Activated CD4-positive, alpha-beta memory T cell treated with anti-CD3 and anti-CD28 coated beads, Interleukin-2, amount 10 ng/mL, durations not matched to agents 7 days and 5 days (primary cell): Measurements from ENCODE around the gene ECE2. TPM values are rescaled to one million over a fixed set of nuclear protein-coding genes. Genes with fewer than 3 reads are reported as not detected.

Experiments
- CTCF ChIA-PET: fragments of 350-600 bp; sonication (Branson Sonifier 250); formaldehyde crosslinking; loops from one replicate; lab custom pipeline; 2021; ENCODE audit warnings: antibody characterized with exemption, inconsistent platforms; lab: Charles Lee
- POLR2A ChIA-PET: fragments of 350-600 bp; sonication (Branson Sonifier 250); formaldehyde crosslinking; loops from one replicate; lab custom pipeline; 2021; ENCODE audit warnings: antibody characterized with exemption; lab: Charles Lee
- DNase-seq: peaks from one replicate; pipeline ENCODE4 v3.0.0-alpha.2; 2020
- H3K27ac Mint-ChIP-seq: one replicate; pipeline ENCODE4 v1.8.0; 2021; ENCODE audit warnings: mild to moderate bottlenecking, mixed read lengths
- H3K27me3 Mint-ChIP-seq: one replicate; pipeline ENCODE4 v1.8.0; 2021; ENCODE audit warnings: mixed read lengths
- H3K36me3 Mint-ChIP-seq: one replicate; pipeline ENCODE4 v1.8.0; 2021; ENCODE audit warnings: low read depth, mixed read lengths
- H3K4me1 Mint-ChIP-seq: one replicate; pipeline ENCODE4 v1.8.0; 2021; ENCODE audit warnings: mixed read lengths
- H3K4me3 Mint-ChIP-seq: one replicate; pipeline ENCODE4 v1.8.0; 2021; ENCODE audit warnings: mild to moderate bottlenecking, mixed read lengths
- H3K9me3 Mint-ChIP-seq: one replicate; pipeline ENCODE4 v1.8.0; 2021; ENCODE audit warnings: mixed read lengths
- total RNA-seq, 2 experiments: library from RNA; stranded (reverse); gene quantifications; one replicate each; pipeline ENCODE4 v1.2.3, GENCODE V29; 2021

ECE2 gene
- total RNA-seq, result not detected

- H3K4me1 Mint-ChIP-seq, result no peaks in the 10 kb centered on the region
- H3K4me3 Mint-ChIP-seq, result no peak within 1 kb of the TSS
- no peak for DNase-seq
- POLR2A ChIA-PET, result no interaction called here
- H3K36me3 Mint-ChIP-seq, result no peaks in the 10 kb centered on the region
- H3K27me3 Mint-ChIP-seq, result peaks cover 47% of the 10 kb centered on the region
- H3K9me3 Mint-ChIP-seq, result no peaks in the 10 kb centered on the region
- CTCF ChIA-PET, result no interaction called here
- H3K27ac Mint-ChIP-seq, result no peak within 1 kb of the TSS
Measured at GRCh38 chr3:184275961-184276910, at the start of gene ECE2. Gene ECE2 (plus strand): TSS chr3:184276022. CDS start chr3:184276154, 132 bp downstream.

GRCh38 chr3:184227481-184227935 lies 48.3 kb upstream of the ECE2 start:
- POLR2A ChIA-PET, result interaction anchor here (0.8 to 2.6 kb wide), 8 partner anchors 10 to 72 kb away, joined by 3 to 9 read pairs (median 5); partner anchors contain the start of genes ABCF3, DVL3 and EEF1AKMT4
- no peak overlapping the region for H3K4me3 Mint-ChIP-seq
- CTCF ChIA-PET, result interaction anchor here (0.6 to 4.1 kb wide), 33 partner anchors 9 to 342 kb away, joined by 3 to 53 read pairs (median 6); partner anchors contain the start of genes ABCF3, ALG3, EEF1AKMT4 and PARL

GRCh38 chr3:184228376-184229137 lies 47.3 kb upstream of the ECE2 start:
- no peak overlapping the region for H3K27ac Mint-ChIP-seq
- peak overlapping the region; percentile 51 for H3K4me3 Mint-ChIP-seq
- POLR2A ChIA-PET, result interaction anchor here (0.7 to 2.6 kb wide), 7 partner anchors 12 to 73 kb away, joined by 3 to 9 read pairs (median 5); partner anchors contain the start of genes ABCF3, DVL3 and EEF1AKMT4
- H3K36me3 Mint-ChIP-seq, result no peaks in the 10 kb centered on the region
- peaks cover 13% of the 10 kb centered on the region for H3K4me1 Mint-ChIP-seq
- DNase-seq, result no peak
- H3K9me3 Mint-ChIP-seq, result no peaks in the 10 kb centered on the region
- CTCF ChIA-PET, result interaction anchor here (1.0 to 4.1 kb wide), 25 partner anchors 10 to 333 kb away, joined by 3 to 53 read pairs (median 7); partner anchors contain the start of genes ABCF3, ALG3, EEF1AKMT4 and PSMD2
- peaks cover 62% of the 10 kb centered on the region for H3K27me3 Mint-ChIP-seq

More at GRCh38 chr3:184227481-184227935, 48.3 kb upstream of the ECE2 start:
- Mint-ChIP-seq H3K4me1 (peaks cover 13% of the 10 kb centered on the region), H3K9me3 (no peaks in the 10 kb centered on the region), H3K27me3 (peaks cover 56% of the 10 kb centered on the region), H3K36me3 (no peaks in the 10 kb centered on the region), H3K27ac (no peak overlapping the region)
- DNase-seq, result peak; percentile 52

GRCh38 chr3:184229394-184230080 lies 46.3 kb upstream of the ECE2 start, which contains the start of gene VWA5B2:
Gene VWA5B2 (plus strand): TSS chr3:184229585. CDS start chr3:184230529, 944 bp downstream.
- POLR2A ChIA-PET, result interaction anchor here (1.0 to 2.1 kb wide), 2 partner anchors 11 to 74 kb away, joined by 3 to 5 read pairs; partner anchors contain the start of gene DVL3
- CTCF ChIA-PET, result no interaction called here
- H3K4me1 Mint-ChIP-seq, result peaks cover 13% of the 10 kb centered on the region
- H3K36me3 Mint-ChIP-seq, result no peaks in the 10 kb centered on the region
- peaks cover 57% of the 10 kb centered on the region for H3K27me3 Mint-ChIP-seq
- H3K4me3 Mint-ChIP-seq, result peak within 1 kb of the TSS; percentile 51
- DNase-seq, result peak; percentile 57
- no peaks in the 10 kb centered on the region for H3K9me3 Mint-ChIP-seq
- H3K27ac Mint-ChIP-seq, result no peak within 1 kb of the TSS

- ChIA-PET POLR2A (interaction anchor here (0.7 to 1.0 kb wide), 2 partner anchors 10 to 41 kb away, joined by 3 read pairs; no protein-coding TSS in a partner anchor), CTCF (no interaction called here)
- Mint-ChIP-seq H3K4me3 (no peak overlapping the region), H3K9me3 (no peaks in the 10 kb centered on the region), H3K36me3 (no peaks in the 10 kb centered on the region), H3K27ac (no peak overlapping the region), H3K27me3 (peaks cover 56% of the 10 kb centered on the region), H3K4me1 (peaks cover 13% of the 10 kb centered on the region)
- DNase-seq, result no peak
Measured at GRCh38 chr3:184230081-184230602, 45.7 kb upstream of the ECE2 start.

- CTCF ChIA-PET, result interaction anchor here (1.3 kb wide), 1 partner anchor 16 kb away, joined by 5 read pairs; no protein-coding TSS in a partner anchor
- no peak overlapping the region for H3K27ac Mint-ChIP-seq
- POLR2A ChIA-PET, result interaction anchor here (0.7 kb wide), 1 partner anchor 40 kb away, joined by 3 read pairs; no protein-coding TSS in a partner anchor
- H3K4me3 Mint-ChIP-seq, result no peak overlapping the region
- DNase-seq, result no peak
- no peaks in the 10 kb centered on the region for H3K9me3 Mint-ChIP-seq
- H3K36me3 Mint-ChIP-seq, result no peaks in the 10 kb centered on the region
- peaks cover 13% of the 10 kb centered on the region for H3K4me1 Mint-ChIP-seq
- H3K27me3 Mint-ChIP-seq, result peaks cover 52% of the 10 kb centered on the region
Measured at GRCh38 chr3:184230603-184231528, 45.0 kb upstream of the ECE2 start.

GRCh38 chr3:184231671-184232070 lies 44.2 kb upstream of the ECE2 start:
- CTCF ChIA-PET, result interaction anchor here (0.5 to 1.3 kb wide), 2 partner anchors 15 to 316 kb away, joined by 4 to 5 read pairs; no protein-coding TSS in a partner anchor

GRCh38 chr3:184233127-184233843 lies 42.5 kb upstream of the ECE2 start:
- Mint-ChIP-seq H3K36me3 (no peaks in the 10 kb centered on the region), H3K4me3 (no peak overlapping the region), H3K27me3 (peaks cover 35% of the 10 kb centered on the region), H3K27ac (no peak overlapping the region), H3K4me1 (peaks cover 11% of the 10 kb centered on the region), H3K9me3 (no peaks in the 10 kb centered on the region)
- POLR2A ChIA-PET, result no interaction called here
- DNase-seq, result no peak
- CTCF ChIA-PET, result no interaction called here

More at GRCh38 chr3:184231671-184232070, 44.2 kb upstream of the ECE2 start:
- peaks cover 46% of the 10 kb centered on the region for H3K27me3 Mint-ChIP-seq
- POLR2A ChIA-PET, result no interaction called here
- no peaks in the 10 kb centered on the region for H3K36me3 Mint-ChIP-seq
- H3K27ac Mint-ChIP-seq, result no peak overlapping the region
- no peak for DNase-seq
- H3K9me3 Mint-ChIP-seq, result no peaks in the 10 kb centered on the region
- no peak overlapping the region for H3K4me3 Mint-ChIP-seq
- peaks cover 13% of the 10 kb centered on the region for H3K4me1 Mint-ChIP-seq

- Mint-ChIP-seq H3K27me3 (peaks cover 27% of the 10 kb centered on the region), H3K36me3 (no peaks in the 10 kb centered on the region), H3K27ac (no peak overlapping the region), H3K9me3 (no peaks in the 10 kb centered on the region), H3K4me1 (peaks cover 6% of the 10 kb centered on the region), H3K4me3 (no peak overlapping the region)
- DNase-seq, result no peak
- POLR2A ChIA-PET, result no interaction called here
- CTCF ChIA-PET, result interaction anchor here (1.3 kb wide), 1 partner anchor 16 kb away, joined by 3 read pairs; the partner anchor contains the start of gene EEF1AKMT4
Measured at GRCh38 chr3:184234224-184234623, 41.6 kb upstream of the ECE2 start.

GRCh38 chr3:184234671-184235380 lies 41.0 kb upstream of the ECE2 start:
- ChIA-PET POLR2A (no interaction called here), CTCF (interaction anchor here (1.3 kb wide), 1 partner anchor 15 kb away, joined by 3 read pairs; the partner anchor contains the start of gene EEF1AKMT4)
- no peaks in the 10 kb centered on the region for H3K9me3 Mint-ChIP-seq
- H3K4me1 Mint-ChIP-seq, result peaks cover 6% of the 10 kb centered on the region
- no peak for DNase-seq
- H3K27ac Mint-ChIP-seq, result no peak overlapping the region
- no peaks in the 10 kb centered on the region for H3K36me3 Mint-ChIP-seq
- H3K27me3 Mint-ChIP-seq, result peaks cover 25% of the 10 kb centered on the region
- no peak overlapping the region for H3K4me3 Mint-ChIP-seq
